ENCODE results near the gene HLA-DPB1.
A peak's percentile ranks its signal among the peaks of the same experiment; 100 is the strongest.

HLA-DPB1 gene

GRCh38 chr6:33103776-33104175 lies 28.0 kb downstream of the HLA-DPB1 start:
- H3K9ac ChIP-seq (ENCODE audit: low read depth, low read length), result no peak overlapping the region
- H3K9me3 ChIP-seq (ENCODE audit: control insufficient read depth, insufficient read depth, low read length), result peaks cover 5% of the 10 kb centered on the region
- H3K36me3 ChIP-seq (ENCODE audit: insufficient read depth, low read length), result no peaks in the 10 kb centered on the region
- no peaks in the 10 kb centered on the region for H3K4me1 ChIP-seq (ENCODE audit: insufficient read depth, low read length)

- Histone ChIP-seq H3K36me3 (ENCODE audit: insufficient read depth, low read length) (no peaks in the 10 kb centered on the region), H3K4me1 (ENCODE audit: insufficient read depth, low read length) (no peaks in the 10 kb centered on the region), H3K9ac (ENCODE audit: low read depth, low read length) (no peak overlapping the region), H3K9me3 (ENCODE audit: control insufficient read depth, insufficient read depth, low read length) (peaks cover 5% of the 10 kb centered on the region)
Observed at GRCh38 chr6:33104887-33105286, 29.1 kb downstream of the HLA-DPB1 start.

- H3K4me1 ChIP-seq (ENCODE audit: insufficient read depth, low read length), result no peaks in the 10 kb centered on the region
- H3K9me3 ChIP-seq (ENCODE audit: control insufficient read depth, insufficient read depth, low read length), result peaks cover 5% of the 10 kb centered on the region
- no peak overlapping the region for H3K9ac ChIP-seq (ENCODE audit: low read depth, low read length)
- no peaks in the 10 kb centered on the region for H3K36me3 ChIP-seq (ENCODE audit: insufficient read depth, low read length)
Observed at GRCh38 chr6:33105386-33105785, 29.6 kb downstream of the HLA-DPB1 start.

- H3K9ac ChIP-seq (ENCODE audit: low read depth, low read length), result no peak overlapping the region
- no peaks in the 10 kb centered on the region for H3K36me3 ChIP-seq (ENCODE audit: insufficient read depth, low read length)
- H3K9me3 ChIP-seq (ENCODE audit: control insufficient read depth, insufficient read depth, low read length), result peaks cover 5% of the 10 kb centered on the region; the same call in 1 of the 2 replicates
- no peaks in the 10 kb centered on the region for H3K4me1 ChIP-seq (ENCODE audit: insufficient read depth, low read length)
Observed at GRCh38 chr6:33105916-33106871, 30.4 kb downstream of the HLA-DPB1 start.

- H3K4me1 ChIP-seq (ENCODE audit: insufficient read depth, low read length), result no peaks in the 10 kb centered on the region
- H3K36me3 ChIP-seq (ENCODE audit: insufficient read depth, low read length), result no peaks in the 10 kb centered on the region
Observed at GRCh38 chr6:33107641-33108040, 31.9 kb downstream of the HLA-DPB1 start.

GRCh38 chr6:33108307-33108706 lies 32.5 kb downstream of the HLA-DPB1 start:
- Histone ChIP-seq H3K9ac (ENCODE audit: low read depth, low read length) (no peak overlapping the region), H3K4me1 (ENCODE audit: insufficient read depth, low read length) (no peaks in the 10 kb centered on the region), H3K9me3 (ENCODE audit: control insufficient read depth, insufficient read depth, low read length) (no peaks in the 10 kb centered on the region), H3K36me3 (ENCODE audit: insufficient read depth, low read length) (no peaks in the 10 kb centered on the region)

More at GRCh38 chr6:33107641-33108040, 31.9 kb downstream of the HLA-DPB1 start:
- no peaks in the 10 kb centered on the region for H3K9me3 ChIP-seq (ENCODE audit: control insufficient read depth, insufficient read depth, low read length)
- H3K9ac ChIP-seq (ENCODE audit: low read depth, low read length), result no peak overlapping the region

- no peak overlapping the region for H3K9ac ChIP-seq (ENCODE audit: low read depth, low read length)
- no peaks in the 10 kb centered on the region for H3K36me3 ChIP-seq (ENCODE audit: insufficient read depth, low read length)
- no peaks in the 10 kb centered on the region for H3K4me1 ChIP-seq (ENCODE audit: insufficient read depth, low read length)
- no peaks in the 10 kb centered on the region for H3K9me3 ChIP-seq (ENCODE audit: control insufficient read depth, insufficient read depth, low read length)
Observed at GRCh38 chr6:33112148-33112547, 36.4 kb downstream of the HLA-DPB1 start.

- H3K9me3 ChIP-seq (ENCODE audit: control insufficient read depth, insufficient read depth, low read length), result no peaks in the 10 kb centered on the region
- H3K4me1 ChIP-seq (ENCODE audit: insufficient read depth, low read length), result no peaks in the 10 kb centered on the region
- no peak overlapping the region for H3K9ac ChIP-seq (ENCODE audit: low read depth, low read length)
- H3K36me3 ChIP-seq (ENCODE audit: insufficient read depth, low read length), result no peaks in the 10 kb centered on the region
Observed at GRCh38 chr6:33113755-33114154, 38.0 kb downstream of the HLA-DPB1 start.

GRCh38 chr6:33114406-33114805 lies 38.6 kb downstream of the HLA-DPB1 start:
- no peaks in the 10 kb centered on the region for H3K9me3 ChIP-seq (ENCODE audit: control insufficient read depth, insufficient read depth, low read length)
- H3K9ac ChIP-seq (ENCODE audit: low read depth, low read length), result no peak overlapping the region
- no peaks in the 10 kb centered on the region for H3K36me3 ChIP-seq (ENCODE audit: insufficient read depth, low read length)

GRCh38 chr6:33116417-33116816 lies 40.6 kb downstream of the HLA-DPB1 start:
- H3K9me3 ChIP-seq (ENCODE audit: control insufficient read depth, insufficient read depth, low read length), result no peaks in the 10 kb centered on the region
- peaks cover 16% of the 10 kb centered on the region; the same call in 1 of the 2 replicates for H3K4me1 ChIP-seq (ENCODE audit: insufficient read depth, low read length)
- H3K36me3 ChIP-seq (ENCODE audit: insufficient read depth, low read length), result no peaks in the 10 kb centered on the region
- peak overlapping the region; percentile 52 for H3K9ac ChIP-seq (ENCODE audit: low read depth, low read length)

More at GRCh38 chr6:33114406-33114805, 38.6 kb downstream of the HLA-DPB1 start:
- peaks cover 5% of the 10 kb centered on the region; the same call in 1 of the 2 replicates for H3K4me1 ChIP-seq (ENCODE audit: insufficient read depth, low read length)

- peak overlapping the region; percentile 52 for H3K9ac ChIP-seq (ENCODE audit: low read depth, low read length)
- no peaks in the 10 kb centered on the region for H3K9me3 ChIP-seq (ENCODE audit: control insufficient read depth, insufficient read depth, low read length)
- no peaks in the 10 kb centered on the region for H3K36me3 ChIP-seq (ENCODE audit: insufficient read depth, low read length)
- H3K4me1 ChIP-seq (ENCODE audit: insufficient read depth, low read length), result peaks cover 16% of the 10 kb centered on the region; the same call in 1 of the 2 replicates
Observed at GRCh38 chr6:33116841-33117711, 41.3 kb downstream of the HLA-DPB1 start.

- Histone ChIP-seq H3K9ac (ENCODE audit: low read depth, low read length) (peak overlapping the region; percentile 52), H3K4me1 (ENCODE audit: insufficient read depth, low read length) (peaks cover 16% of the 10 kb centered on the region; the same call in 1 of the 2 replicates), H3K36me3 (ENCODE audit: insufficient read depth, low read length) (no peaks in the 10 kb centered on the region), H3K9me3 (ENCODE audit: control insufficient read depth, insufficient read depth, low read length) (no peaks in the 10 kb centered on the region)
Observed at GRCh38 chr6:33117811-33118277, 42.1 kb downstream of the HLA-DPB1 start.

GRCh38 chr6:33118525-33119123 lies 42.8 kb downstream of the HLA-DPB1 start:
- peak overlapping the region; percentile 52 for H3K9ac ChIP-seq (ENCODE audit: low read depth, low read length)
- H3K4me1 ChIP-seq (ENCODE audit: insufficient read depth, low read length), result peaks cover 16% of the 10 kb centered on the region; the same call in 1 of the 2 replicates

GRCh38 chr6:33120001-33120400 lies 44.2 kb downstream of the HLA-DPB1 start:
- peaks cover 21% of the 10 kb centered on the region; the same call in 1 of the 2 replicates for H3K4me1 ChIP-seq (ENCODE audit: insufficient read depth, low read length)
- H3K36me3 ChIP-seq (ENCODE audit: insufficient read depth, low read length), result no peaks in the 10 kb centered on the region
- peaks cover 7% of the 10 kb centered on the region; the same call in 1 of the 2 replicates for H3K9me3 ChIP-seq (ENCODE audit: control insufficient read depth, insufficient read depth, low read length)
- H3K9ac ChIP-seq (ENCODE audit: low read depth, low read length), result no peak overlapping the region

More at GRCh38 chr6:33118525-33119123, 42.8 kb downstream of the HLA-DPB1 start:
- Histone ChIP-seq H3K36me3 (ENCODE audit: insufficient read depth, low read length) (no peaks in the 10 kb centered on the region), H3K9me3 (ENCODE audit: control insufficient read depth, insufficient read depth, low read length) (peaks cover 3% of the 10 kb centered on the region; the same call in 1 of the 2 replicates)
